DMS53 treated with DMSO at 0.1 percent for 48 hours (cell line): ENCODE results near the gene OBI1.

Experiments
- DNase-seq: peaks from one replicate; lab custom pipeline; 2025; ENCODE audit not compliant: unreplicated experiment; lab: John Stamatoyannopoulos, UW

Gene OBI1, protein sequence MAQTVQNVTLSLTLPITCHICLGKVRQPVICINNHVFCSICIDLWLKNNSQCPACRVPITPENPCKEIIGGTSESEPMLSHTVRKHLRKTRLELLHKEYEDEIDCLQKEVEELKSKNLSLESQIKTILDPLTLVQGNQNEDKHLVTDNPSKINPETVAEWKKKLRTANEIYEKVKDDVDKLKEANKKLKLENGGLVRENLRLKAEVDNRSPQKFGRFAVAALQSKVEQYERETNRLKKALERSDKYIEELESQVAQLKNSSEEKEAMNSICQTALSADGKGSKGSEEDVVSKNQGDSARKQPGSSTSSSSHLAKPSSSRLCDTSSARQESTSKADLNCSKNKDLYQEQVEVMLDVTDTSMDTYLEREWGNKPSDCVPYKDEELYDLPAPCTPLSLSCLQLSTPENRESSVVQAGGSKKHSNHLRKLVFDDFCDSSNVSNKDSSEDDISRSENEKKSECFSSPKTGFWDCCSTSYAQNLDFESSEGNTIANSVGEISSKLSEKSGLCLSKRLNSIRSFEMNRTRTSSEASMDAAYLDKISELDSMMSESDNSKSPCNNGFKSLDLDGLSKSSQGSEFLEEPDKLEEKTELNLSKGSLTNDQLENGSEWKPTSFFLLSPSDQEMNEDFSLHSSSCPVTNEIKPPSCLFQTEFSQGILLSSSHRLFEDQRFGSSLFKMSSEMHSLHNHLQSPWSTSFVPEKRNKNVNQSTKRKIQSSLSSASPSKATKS

GRCh38 chr13:78658630-78659449, at the start of gene OBI1:
OBI1 (minus strand) TSS chr13:78659155; CDS start chr13:78659120, 35 bp downstream.
- no peak for DNase-seq

- no peak for DNase-seq
These were observed 42.4 kb upstream of the OBI1 start for GRCh38 chr13:78701383-78701782.

- DNase-seq = no peak
These were observed 41.4 kb upstream of the OBI1 start for GRCh38 chr13:78700121-78700910.

GRCh38 chr13:78689011-78689410, 30.1 kb upstream of the OBI1 start:
- no peak for DNase-seq

DNA sequence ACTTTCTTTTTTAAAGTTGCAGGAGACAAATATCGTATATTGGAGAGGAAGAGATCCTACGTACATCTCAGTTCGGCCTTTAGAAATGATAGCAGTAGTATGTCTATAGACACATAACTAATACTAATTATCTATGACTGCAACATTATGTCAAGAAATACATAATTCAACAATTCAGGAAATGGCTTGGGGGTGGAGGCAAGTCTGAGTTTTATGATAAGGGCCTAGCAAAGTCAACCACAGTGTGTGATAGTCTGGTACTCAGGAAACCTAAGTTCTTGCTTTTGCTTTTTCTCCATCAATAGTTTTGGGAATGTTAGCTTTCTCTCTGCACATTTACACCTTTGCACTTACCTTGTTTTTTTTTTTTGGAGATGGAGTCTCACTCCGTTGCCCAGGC, 27.5 kb upstream of the OBI1 start:
- no peak for DNase-seq

DNA sequence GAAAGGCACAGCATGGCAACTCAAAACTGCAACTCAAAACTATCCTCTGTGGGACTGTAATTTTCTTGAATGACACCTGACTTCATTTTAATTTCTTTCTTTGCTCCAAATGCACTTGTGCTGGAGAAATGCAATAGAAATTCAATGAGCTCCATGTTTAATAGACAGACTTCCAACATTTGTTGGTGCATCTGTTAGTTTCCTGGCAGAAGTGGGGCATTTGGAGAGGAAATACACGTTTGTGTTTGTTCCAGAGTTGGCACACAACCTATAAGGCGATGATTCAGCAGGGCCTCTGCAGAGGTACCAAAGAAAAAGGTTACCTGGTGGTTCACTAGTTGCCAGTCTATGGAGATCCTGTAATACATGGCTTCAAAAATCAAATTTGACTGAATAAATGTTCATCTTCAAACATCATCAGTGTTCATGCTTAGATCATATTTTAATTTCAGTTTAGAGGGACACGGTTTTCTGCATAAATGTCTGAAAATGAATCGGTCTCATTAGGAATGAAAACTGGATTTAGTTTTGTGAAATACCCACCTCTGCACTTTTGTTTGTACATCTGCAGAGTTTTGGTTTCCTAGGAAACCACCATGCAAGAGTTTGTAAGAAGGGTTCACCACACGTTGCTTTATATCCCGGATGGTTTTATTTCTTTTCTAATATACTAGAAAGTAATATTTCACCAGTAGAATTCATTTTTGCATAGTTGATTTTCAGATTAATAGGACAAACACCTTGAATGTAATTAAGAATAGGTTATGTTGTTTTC, 21.8 kb upstream of the OBI1 start:
- DNase-seq = no peak

- no peak for DNase-seq
These were observed 21.2 kb upstream of the OBI1 start for GRCh38 chr13:78680115-78680561.

DNA sequence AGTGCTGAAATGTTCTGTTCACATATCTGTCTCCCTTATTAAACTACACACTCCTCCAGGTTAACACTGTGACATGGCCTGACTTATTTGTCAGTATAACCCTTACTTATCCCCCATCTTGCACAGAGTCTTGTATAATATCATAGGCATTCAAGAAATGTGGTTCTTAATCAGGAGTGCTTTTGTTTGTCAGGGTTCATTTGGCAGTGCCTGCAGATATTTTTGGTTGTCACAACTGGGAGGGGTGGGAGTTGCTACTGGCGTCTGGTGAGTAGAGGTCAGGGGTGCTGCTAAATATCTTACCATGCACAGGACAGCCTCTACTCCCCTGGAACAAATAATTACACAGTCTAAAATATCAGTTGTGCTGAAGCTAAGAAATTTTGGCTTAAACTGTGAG, 20.4 kb upstream of the OBI1 start:
- no peak for DNase-seq

- no peak for DNase-seq
These were observed 16.2 kb upstream of the OBI1 start for GRCh38 chr13:78675112-78675511.

DNA sequence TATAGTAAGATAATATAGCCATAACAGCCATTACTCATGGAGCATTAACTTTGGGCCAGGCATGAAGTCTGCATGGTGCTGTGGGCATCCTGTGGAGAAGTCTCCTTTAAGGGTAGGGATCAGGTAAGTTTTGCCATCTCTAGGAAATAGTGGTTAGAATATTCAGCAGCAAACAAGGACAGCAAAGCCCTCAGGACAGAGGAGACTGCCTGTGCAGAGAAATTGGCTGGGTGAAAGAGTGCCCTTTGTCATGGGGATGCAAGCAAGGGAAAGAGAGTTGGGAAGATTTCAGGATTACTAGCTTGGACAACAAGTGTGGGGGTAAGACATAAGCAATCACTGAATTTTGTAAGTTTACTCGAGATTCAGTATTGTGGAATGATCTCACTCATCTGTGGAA, 15.7 kb upstream of the OBI1 start:
- DNase-seq = no peak

- no peak for DNase-seq
These were observed 3.5 kb upstream of the OBI1 start for GRCh38 chr13:78662467-78662866.

DNA sequence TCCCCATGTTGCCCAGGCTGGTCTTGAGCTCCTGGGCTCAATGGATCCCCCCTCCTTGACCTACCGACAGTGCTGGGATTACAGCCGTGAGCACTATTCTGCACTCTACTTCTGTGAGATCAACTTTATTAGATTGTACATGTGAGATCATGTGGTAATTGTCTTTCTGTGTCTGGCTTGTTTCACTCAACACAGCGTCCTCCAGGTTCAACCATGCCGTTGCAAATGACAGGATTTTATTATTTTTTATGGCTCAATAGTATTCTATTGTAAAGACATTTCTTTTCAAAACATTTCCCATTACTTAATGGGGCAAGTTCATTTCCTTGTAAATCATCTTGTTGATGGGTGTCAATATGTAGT, 1.5 kb upstream of the OBI1 start:
- no peak for DNase-seq

DNA sequence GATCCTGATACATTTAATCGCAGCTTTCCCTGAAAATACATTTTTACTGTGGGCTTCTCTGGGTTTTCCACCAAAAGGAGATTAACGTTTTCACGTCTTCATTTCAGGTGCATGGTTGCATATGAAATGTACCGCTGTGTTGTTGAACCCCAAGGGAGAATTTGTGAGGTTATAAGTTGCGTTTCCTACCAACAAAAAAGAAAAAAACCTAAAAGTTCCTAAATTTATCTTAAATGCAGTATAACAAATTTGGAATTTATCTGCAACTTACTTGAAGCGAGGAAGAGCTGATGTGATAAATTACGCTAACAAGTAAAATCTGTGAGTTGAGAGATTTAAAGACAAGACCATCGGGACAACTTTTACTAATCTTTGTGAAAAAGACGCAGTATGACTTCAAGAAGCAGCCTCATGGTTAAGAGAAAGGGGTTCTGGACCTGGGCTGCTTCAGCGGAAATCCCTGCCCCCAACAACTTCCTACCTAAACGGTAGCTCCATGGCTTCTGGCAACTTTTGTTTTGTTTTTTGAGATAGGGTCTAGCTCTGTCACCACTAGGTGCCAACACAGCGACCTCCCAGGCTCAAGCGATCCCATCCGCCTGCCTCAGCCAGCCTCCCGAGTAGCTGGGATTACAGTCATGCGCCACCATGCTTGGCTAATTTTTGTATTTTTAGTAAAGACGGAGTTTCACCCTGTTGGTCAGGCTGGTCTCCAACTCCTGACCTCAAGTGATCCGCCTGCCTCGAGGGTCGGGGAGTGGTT, 958 bp upstream of the OBI1 start:
- DNase-seq = no peak

- no peak for DNase-seq
These were observed 435 bp upstream of the OBI1 start for GRCh38 chr13:78659450-78659730.

- DNase-seq = no peak
These were observed 991 bp downstream of the OBI1 start for GRCh38 chr13:78657699-78658629.

DNA sequence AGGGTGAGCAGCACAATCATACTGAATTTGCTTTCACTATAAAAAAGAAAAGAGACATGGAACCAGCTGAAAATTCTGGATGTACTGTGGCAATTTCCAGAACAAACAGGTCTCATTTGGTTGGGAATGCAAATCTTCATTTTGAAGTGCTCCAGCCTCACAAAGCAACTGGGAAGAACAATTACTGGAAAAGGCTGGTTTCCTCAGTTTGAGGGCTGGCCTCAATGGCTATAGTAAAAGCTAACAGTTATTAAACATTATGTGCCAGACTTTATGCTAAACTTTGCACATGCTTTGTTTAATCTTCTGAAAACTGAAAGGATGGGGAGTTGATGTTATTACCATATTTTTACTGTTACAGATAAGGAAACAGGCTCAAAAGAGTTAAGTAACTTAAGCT, 3.0 kb downstream of the OBI1 start:
- DNase-seq = no peak

DNA sequence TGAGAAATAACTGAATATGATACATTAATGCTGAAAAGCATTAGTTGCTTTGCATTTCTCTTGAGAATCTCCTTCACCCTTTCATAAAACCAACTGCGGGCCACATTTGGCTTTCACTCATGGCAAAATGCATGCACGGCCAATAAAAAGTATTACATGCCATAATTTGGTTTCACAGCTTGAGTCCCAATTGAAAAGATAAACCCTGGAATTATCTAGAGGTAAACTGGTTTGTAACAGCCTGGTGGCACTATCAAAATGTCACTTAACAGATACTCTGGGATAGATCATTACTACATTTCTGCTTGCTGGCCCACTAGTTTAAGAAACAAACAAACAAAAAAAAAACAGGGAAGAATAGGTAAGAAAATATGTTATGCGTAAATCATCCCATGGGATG, 3.9 kb downstream of the OBI1 start:
- no peak for DNase-seq

- DNase-seq = no peak
These were observed 6.3 kb downstream of the OBI1 start for GRCh38 chr13:78652651-78653050.

DNA sequence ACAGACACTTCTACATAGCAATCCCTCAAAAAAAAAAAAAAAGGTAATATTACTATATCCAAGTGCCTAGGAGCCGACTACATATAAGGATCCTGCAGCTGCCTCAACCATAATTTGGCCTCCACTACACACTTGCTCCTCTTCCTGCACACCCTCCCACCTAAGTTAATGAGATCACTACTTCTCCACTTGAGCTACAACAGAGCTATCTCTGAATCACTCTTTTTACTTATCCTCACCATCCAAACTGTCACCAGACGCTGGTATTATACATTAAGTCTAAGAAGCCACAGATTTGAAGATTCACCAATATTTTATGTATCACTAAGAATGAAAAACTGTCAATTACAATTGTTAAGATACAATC, 8.3 kb downstream of the OBI1 start:
- no peak for DNase-seq
